HepG2 (cell line): ENCODE results near the gene CBFA2T2. TPM values are rescaled to one million over a fixed set of nuclear protein-coding genes. Genes with fewer than 3 reads are reported as not detected.

Source experiments
- FOXO1 ChIP-seq: sonication (generic); formaldehyde crosslinking; IDR thresholded peaks from 2 replicates; pipeline ENCODE4 v1.4.0; 2020; ENCODE audit warnings: missing genetic modification reagents
- GZF1 ChIP-seq: sonication (generic); formaldehyde crosslinking; IDR thresholded peaks from 2 replicates; pipeline ENCODE4 v1.5.1; 2020; ENCODE audit warnings: mild to moderate bottlenecking, missing genetic modification reagents
- MTERF4 ChIP-seq: sonication (generic); formaldehyde crosslinking; IDR thresholded peaks from 2 replicates; pipeline ENCODE4 v1.8.0; 2023; ENCODE audit warnings: mild to moderate bottlenecking, missing genetic modification reagents
- NFAT5 ChIP-seq: sonication (generic); formaldehyde crosslinking; IDR thresholded peaks from 2 replicates; pipeline ENCODE4 v1.4.0; 2020; ENCODE audit warnings: missing genetic modification reagents
- PATZ1 ChIP-seq: sonication (generic); formaldehyde crosslinking; IDR thresholded peaks from 2 replicates; pipeline ENCODE4 v1.4.0; 2020; ENCODE audit warnings: missing genetic modification reagents
- PHF21A ChIP-seq: sonication (generic); formaldehyde crosslinking; IDR thresholded peaks from 2 replicates; pipeline ENCODE4 v1.5.0; 2020; ENCODE audit warnings: mild to moderate bottlenecking, missing genetic modification reagents
- PLRG1 ChIP-seq: fragments of 450-650 bp; conservative IDR thresholded peaks from 2 replicates; pipeline ENCODE4 v1.6.1; 2016
- PRMT3 ChIP-seq: sonication (generic); formaldehyde crosslinking; IDR thresholded peaks from 2 replicates; pipeline ENCODE4 v1.8.1; 2022; ENCODE audit warnings: low read depth, mild to moderate bottlenecking, moderate library complexity, missing genetic modification reagents, borderline replicate concordance
- RORA ChIP-seq: sonication (generic); formaldehyde crosslinking; IDR thresholded peaks from 2 replicates; pipeline ENCODE4 v1.5.0; 2020; ENCODE audit warnings: mild to moderate bottlenecking, missing genetic modification reagents, moderate library complexity
- SPEN ChIP-seq: sonication (generic); formaldehyde crosslinking; IDR thresholded peaks from 2 replicates; pipeline ENCODE4 v1.5.1; 2020; ENCODE audit warnings: low read depth, mild to moderate bottlenecking, missing genetic modification reagents
- THAP11 ChIP-seq: IDR thresholded peaks from 2 replicates; pipeline ENCODE4 v1.6.1; 2016; ENCODE audit warnings: missing biosample characterization, missing genetic modification reagents
- ZNF138 ChIP-seq: sonication (generic); formaldehyde crosslinking; IDR thresholded peaks from 2 replicates; pipeline ENCODE4 v1.5.0; 2020; ENCODE audit warnings: mild to moderate bottlenecking, low read depth, missing genetic modification reagents
- ZNF607 ChIP-seq: sonication (generic); formaldehyde crosslinking; IDR thresholded peaks from 2 replicates; pipeline ENCODE4 v1.5.1; 2020; ENCODE audit warnings: missing genetic modification reagents, mild to moderate bottlenecking, borderline replicate concordance
- ZNF687 ChIP-seq: sonication (generic); formaldehyde crosslinking; IDR thresholded peaks from 2 replicates; pipeline ENCODE4 v1.5.1; 2020; ENCODE audit warnings: mild to moderate bottlenecking, missing genetic modification reagents, moderate library complexity
- ZNF724P ChIP-seq: sonication (generic); formaldehyde crosslinking; IDR thresholded peaks from 2 replicates; pipeline ENCODE4 v1.8.0; 2022; ENCODE audit warnings: missing genetic modification reagents, borderline replicate concordance
- ZNF777 ChIP-seq: sonication (generic); formaldehyde crosslinking; IDR thresholded peaks from 2 replicates; pipeline ENCODE4 v1.4.0; 2020; ENCODE audit warnings: missing genetic modification reagents
- polyA plus RNA-seq, 8 experiments: library from polyadenylated mRNA; depleted of rRNA in 3 of 8; stranded (reverse) in 7 of 8; unstranded in 1 of 8; fragments of >200 nt; fragmentation: Illumina TruSeq in 4 of 8; extraction: Trizol in 4 of 8; gene quantifications; 2 replicates each; pipeline versions ENCODE4 v1.2.1 to v1.2.3, GENCODE V29; 2011 to 2016; ENCODE audit warnings: low read depth in 4 of 8, missing spikeins in 1 of 8, mixed read lengths in 1 of 8; ENCODE audit not compliant: insufficient read depth in 1 of 8
- total RNA-seq, 5 experiments: library from RNA; depleted of rRNA; stranded (reverse); fragments of >200 nt; fragmentation: Illumina TruSeq; extraction: Trizol; gene quantifications; 2 replicates each; pipeline ENCODE4 v1.2.3, GENCODE V29; 2016; ENCODE audit warnings: low read depth in 1 of 5

CBFA2T2 gene
- total and polyA plus RNA-seq, 2 of the 13 experiments (the other 11 are each of a cell fraction or from before 2014, with no cell fraction given), result 6.3 to 21.2 TPM

- TF ChIP-seq PRMT3 (CRISPR knock-in tag) (no peak), ZNF138 (CRISPR knock-in tag) (no peak), ZNF777 (CRISPR knock-in tag) (no peak), GZF1 (CRISPR knock-in tag) (no peak), MTERF4 (CRISPR knock-in tag) (no peak), ZNF607 (CRISPR knock-in tag) (0 out of 2 replicates have a peak, but pooled peaks have one; percentile 26), PATZ1 (no peak), FOXO1 (CRISPR knock-in tag) (no peak), NFAT5 (no peak), PLRG1 (no peak), ZNF724P (CRISPR knock-in tag) (no peak), SPEN (CRISPR knock-in tag) (0 out of 2 replicates have a peak, but pooled peaks have one; percentile 19), RORA (CRISPR knock-in tag) (0 out of 2 replicates have a peak, but pooled peaks have one; percentile 68), ZNF687 (CRISPR knock-in tag) (no peak), PHF21A (CRISPR knock-in tag) (no peak), THAP11 (0 out of 2 replicates have a peak, but pooled peaks have one; percentile 4)
These were observed 198.4 kb downstream of the CBFA2T2 start (continued) for GRCh38 chr20:33687993-33688937.
